GM12891 (cell line): ENCODE results near the gene OPN5.

ENCODE experiments used
- POLR2A ChIP-seq: IDR thresholded peaks from 2 replicates; pipeline ENCODE4 v1.6.1; 2011; ENCODE audit warnings: low read depth, low read length, control low read depth
- POLR2AphosphoS5 ChIP-seq: IDR thresholded peaks from 2 replicates; pipeline ENCODE4 v1.6.1; 2011; ENCODE audit warnings: low read depth, low read length, control low read depth
- SPI1 ChIP-seq: IDR thresholded peaks from 2 replicates; pipeline ENCODE4 v1.6.1; 2011; ENCODE audit warnings: low read depth, low read length, control low read depth
- TAF1 ChIP-seq: IDR thresholded peaks from 2 replicates; pipeline ENCODE4 v1.6.1; 2011; ENCODE audit warnings: low read depth, low read length, control low read depth

DNA sequence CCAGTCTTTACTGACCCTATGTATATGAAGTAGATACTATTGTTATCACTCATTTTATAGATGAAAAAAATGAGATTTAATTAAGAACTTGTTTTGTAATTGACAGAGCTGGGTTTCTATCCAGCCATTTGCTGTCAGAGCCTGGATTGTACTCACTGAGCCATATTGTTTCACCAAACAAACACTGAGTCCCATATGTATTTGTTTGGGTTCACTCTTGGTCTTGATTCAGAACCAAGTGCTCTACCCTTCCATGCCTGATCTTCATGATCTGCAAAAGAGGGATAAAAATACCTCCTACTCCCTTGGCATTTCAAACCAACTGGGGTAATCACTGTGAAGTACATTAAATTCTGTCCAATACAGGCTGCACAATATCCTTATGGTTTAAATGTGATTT is 52.4 kb downstream of the OPN5 start:
- TF ChIP-seq POLR2A (no peak), TAF1 (no peak), SPI1 (no peak), POLR2AphosphoS5 (no peak)
